HL-60 (cell line): ENCODE data around the gene CRIP1.

Experiments used
- DNase-seq, 2 experiments: peaks; one replicate each; pipeline ENCODE4 v3.0.0-alpha.2; 2010 to 2020; ENCODE audit warnings: low read depth in 1 of 2, low spot score in 1 of 2
- H3K27ac ChIP-seq: fragments of 250-450 bp; sonication (Bioruptor Pico); replicated peaks from 2 replicates; pipeline ENCODE4 v1.5.1; 2020; ENCODE audit warnings: mild to moderate bottlenecking, moderate library complexity
- H3K27me3 ChIP-seq: fragments of 250-450 bp; sonication (Bioruptor Pico); 2 replicates; pipeline ENCODE4 v1.5.1; 2021; ENCODE audit warnings: mild to moderate bottlenecking, moderate library complexity; ENCODE audit not compliant: insufficient read depth, poor library complexity, severe bottlenecking
- H3K4me3 ChIP-seq: replicated peaks from 2 replicates; pipeline ENCODE4 v1.5.1; 2011; ENCODE audit warnings: mild to moderate bottlenecking, control low read depth, low read length; ENCODE audit not compliant: insufficient read depth
- GABPA ChIP-seq: IDR thresholded peaks from 2 replicates; pipeline ENCODE4 v1.6.1; 2012; ENCODE audit warnings: low read depth
- POLR2AphosphoS5 ChIP-seq: IDR thresholded peaks from 2 replicates; pipeline ENCODE4 v1.6.1; 2012; ENCODE audit warnings: low read depth
- SPI1 ChIP-seq: IDR thresholded peaks from 2 replicates; pipeline ENCODE4 v1.6.1; 2012; ENCODE audit warnings: low read depth, mild to moderate bottlenecking, borderline replicate concordance
- TF ChIP-seq, protein P1 (sequence below): IDR thresholded peaks from one replicate; pipeline ENCODE4 v1.5.1; 2011; ENCODE audit warnings: low read length, control low read depth, inconsistent platforms; ENCODE audit not compliant: insufficient read depth
- TF ChIP-seq, protein P2 (sequence below): IDR thresholded peaks from 2 replicates; pipeline ENCODE4 v1.6.1; 2012; ENCODE audit warnings: low read depth; ENCODE audit not compliant: insufficient replicate concordance

CRIP1 gene

DNA sequence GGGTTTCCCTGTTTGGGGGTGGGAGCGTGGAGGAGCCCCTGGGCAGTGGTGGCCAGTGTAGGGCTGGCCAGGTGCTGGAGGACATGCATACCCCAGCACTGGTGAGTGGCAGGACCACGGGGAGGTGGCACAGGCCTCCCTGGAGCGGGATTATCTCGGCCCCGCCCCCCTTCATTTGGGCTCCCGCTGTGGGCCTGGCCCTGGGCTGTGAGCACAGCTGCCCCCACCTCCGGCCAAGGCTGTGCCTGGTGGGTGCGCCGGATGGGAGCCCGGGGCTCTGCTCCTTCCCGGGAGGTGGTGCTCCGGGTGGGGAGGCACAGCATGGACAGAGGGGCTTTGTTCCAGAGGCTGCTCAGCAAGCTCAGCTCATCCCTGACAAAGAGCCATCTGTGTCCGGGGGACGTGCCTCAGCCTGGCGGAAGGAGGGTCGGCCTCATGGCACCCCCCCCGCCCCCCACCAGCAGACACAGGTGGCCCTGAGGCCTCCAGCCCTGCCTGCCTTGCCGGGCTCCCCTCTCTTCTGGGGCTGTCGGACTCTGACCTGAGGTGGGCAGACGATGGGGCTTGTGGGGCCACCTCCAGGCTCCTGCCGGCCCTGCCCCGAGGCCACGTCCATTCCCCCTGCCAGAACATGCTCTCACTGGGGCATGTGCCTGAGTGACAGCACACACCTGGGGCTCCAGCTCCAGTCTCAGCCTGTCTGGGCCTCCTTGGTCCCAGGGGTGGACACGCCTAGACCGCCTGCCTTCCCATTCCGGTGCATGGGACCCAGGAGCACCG lies 12.8 kb downstream of the CRIP1 start:
- H3K27ac ChIP-seq, result no peak overlapping the region
- no peaks in the 10 kb centered on the region for H3K27me3 ChIP-seq
- TF ChIP-seq, protein P1, sequence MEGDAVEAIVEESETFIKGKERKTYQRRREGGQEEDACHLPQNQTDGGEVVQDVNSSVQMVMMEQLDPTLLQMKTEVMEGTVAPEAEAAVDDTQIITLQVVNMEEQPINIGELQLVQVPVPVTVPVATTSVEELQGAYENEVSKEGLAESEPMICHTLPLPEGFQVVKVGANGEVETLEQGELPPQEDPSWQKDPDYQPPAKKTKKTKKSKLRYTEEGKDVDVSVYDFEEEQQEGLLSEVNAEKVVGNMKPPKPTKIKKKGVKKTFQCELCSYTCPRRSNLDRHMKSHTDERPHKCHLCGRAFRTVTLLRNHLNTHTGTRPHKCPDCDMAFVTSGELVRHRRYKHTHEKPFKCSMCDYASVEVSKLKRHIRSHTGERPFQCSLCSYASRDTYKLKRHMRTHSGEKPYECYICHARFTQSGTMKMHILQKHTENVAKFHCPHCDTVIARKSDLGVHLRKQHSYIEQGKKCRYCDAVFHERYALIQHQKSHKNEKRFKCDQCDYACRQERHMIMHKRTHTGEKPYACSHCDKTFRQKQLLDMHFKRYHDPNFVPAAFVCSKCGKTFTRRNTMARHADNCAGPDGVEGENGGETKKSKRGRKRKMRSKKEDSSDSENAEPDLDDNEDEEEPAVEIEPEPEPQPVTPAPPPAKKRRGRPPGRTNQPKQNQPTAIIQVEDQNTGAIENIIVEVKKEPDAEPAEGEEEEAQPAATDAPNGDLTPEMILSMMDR, result no peak
- TF ChIP-seq POLR2AphosphoS5 (no peak), SPI1 (no peak), GABPA (no peak)
- TF ChIP-seq, protein P2, sequence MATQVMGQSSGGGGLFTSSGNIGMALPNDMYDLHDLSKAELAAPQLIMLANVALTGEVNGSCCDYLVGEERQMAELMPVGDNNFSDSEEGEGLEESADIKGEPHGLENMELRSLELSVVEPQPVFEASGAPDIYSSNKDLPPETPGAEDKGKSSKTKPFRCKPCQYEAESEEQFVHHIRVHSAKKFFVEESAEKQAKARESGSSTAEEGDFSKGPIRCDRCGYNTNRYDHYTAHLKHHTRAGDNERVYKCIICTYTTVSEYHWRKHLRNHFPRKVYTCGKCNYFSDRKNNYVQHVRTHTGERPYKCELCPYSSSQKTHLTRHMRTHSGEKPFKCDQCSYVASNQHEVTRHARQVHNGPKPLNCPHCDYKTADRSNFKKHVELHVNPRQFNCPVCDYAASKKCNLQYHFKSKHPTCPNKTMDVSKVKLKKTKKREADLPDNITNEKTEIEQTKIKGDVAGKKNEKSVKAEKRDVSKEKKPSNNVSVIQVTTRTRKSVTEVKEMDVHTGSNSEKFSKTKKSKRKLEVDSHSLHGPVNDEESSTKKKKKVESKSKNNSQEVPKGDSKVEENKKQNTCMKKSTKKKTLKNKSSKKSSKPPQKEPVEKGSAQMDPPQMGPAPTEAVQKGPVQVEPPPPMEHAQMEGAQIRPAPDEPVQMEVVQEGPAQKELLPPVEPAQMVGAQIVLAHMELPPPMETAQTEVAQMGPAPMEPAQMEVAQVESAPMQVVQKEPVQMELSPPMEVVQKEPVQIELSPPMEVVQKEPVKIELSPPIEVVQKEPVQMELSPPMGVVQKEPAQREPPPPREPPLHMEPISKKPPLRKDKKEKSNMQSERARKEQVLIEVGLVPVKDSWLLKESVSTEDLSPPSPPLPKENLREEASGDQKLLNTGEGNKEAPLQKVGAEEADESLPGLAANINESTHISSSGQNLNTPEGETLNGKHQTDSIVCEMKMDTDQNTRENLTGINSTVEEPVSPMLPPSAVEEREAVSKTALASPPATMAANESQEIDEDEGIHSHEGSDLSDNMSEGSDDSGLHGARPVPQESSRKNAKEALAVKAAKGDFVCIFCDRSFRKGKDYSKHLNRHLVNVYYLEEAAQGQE, result no peak
- DNase-seq, result no peak
- no peak overlapping the region for H3K4me3 ChIP-seq

DNA sequence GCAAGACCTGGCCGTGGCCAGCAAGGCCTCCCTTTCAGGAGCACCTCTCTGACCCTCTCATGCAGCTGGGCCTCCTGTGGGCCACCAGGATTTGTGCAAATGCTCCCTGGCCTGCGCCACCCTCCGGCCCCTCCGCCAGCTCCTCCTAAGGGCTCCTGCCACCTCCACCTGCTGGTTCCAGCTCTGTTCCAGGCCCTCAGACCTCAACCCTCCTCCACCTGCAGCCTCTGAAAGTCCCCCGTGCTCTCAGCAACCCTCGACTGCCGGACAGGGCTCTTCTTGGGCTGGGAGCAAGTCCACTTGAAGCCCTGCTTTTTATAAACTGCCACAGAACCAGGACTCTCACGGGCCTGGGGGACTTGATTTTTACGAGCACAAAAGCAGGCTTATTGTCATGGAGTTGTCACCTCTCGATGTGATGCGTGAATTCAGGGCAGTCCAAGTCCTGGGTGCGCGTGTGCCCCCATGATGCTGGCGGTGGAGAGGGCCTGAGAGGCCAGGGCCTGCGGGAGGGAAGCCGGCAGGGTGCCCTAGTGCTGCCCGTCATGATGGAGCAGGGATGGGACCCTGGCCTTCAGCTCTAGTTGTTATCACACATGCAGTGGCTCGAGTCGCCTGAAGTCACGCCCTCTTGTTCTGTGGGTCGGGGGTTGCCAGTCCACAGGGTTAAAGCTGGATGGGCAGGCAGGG lies 13.5 kb downstream of the CRIP1 start:
- Histone ChIP-seq H3K27me3 (no peaks in the 10 kb centered on the region), H3K4me3 (no peak overlapping the region), H3K27ac (no peak overlapping the region)
- DNase-seq, result no peak
- TF ChIP-seq POLR2AphosphoS5, result no peak
- TF ChIP-seq, protein P1, result no peak
- no peak for TF ChIP-seq GABPA
- no peak for TF ChIP-seq SPI1
- TF ChIP-seq, protein P2, result no peak

DNA sequence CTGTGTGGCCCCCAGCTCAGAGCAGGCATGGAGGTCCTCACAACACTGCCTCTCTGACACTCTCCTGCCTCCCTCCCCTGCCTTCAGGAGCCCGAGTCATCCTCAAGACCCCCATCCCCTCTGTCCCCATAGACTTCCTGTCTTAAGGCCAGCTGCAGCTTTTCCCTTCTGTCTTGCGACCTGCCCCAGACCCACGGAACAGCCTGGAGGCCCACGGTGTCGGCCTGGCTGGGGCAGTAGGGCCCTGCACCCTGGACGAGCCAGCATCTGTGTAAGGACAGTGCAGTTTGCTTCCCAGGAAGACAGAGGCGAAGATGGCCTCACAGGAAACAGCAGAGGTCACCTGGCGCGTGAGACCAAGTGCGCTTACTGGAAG lies 14.0 kb downstream of the CRIP1 start:
- Histone ChIP-seq H3K27ac (no peak overlapping the region), H3K4me3 (no peak overlapping the region), H3K27me3 (no peaks in the 10 kb centered on the region)
- TF ChIP-seq SPI1, result no peak
- TF ChIP-seq POLR2AphosphoS5, result no peak
- TF ChIP-seq, protein P2, result no peak
- no peak for TF ChIP-seq GABPA
- no peak for DNase-seq
